ENCODE measurements around the gene EXOC4.
"Not testable (repeated sequence)": the region's sequence is repeated elsewhere in the genome, so short reads cannot be mapped to it uniquely, and the experiment has no call there.

Gene EXOC4

DNA sequence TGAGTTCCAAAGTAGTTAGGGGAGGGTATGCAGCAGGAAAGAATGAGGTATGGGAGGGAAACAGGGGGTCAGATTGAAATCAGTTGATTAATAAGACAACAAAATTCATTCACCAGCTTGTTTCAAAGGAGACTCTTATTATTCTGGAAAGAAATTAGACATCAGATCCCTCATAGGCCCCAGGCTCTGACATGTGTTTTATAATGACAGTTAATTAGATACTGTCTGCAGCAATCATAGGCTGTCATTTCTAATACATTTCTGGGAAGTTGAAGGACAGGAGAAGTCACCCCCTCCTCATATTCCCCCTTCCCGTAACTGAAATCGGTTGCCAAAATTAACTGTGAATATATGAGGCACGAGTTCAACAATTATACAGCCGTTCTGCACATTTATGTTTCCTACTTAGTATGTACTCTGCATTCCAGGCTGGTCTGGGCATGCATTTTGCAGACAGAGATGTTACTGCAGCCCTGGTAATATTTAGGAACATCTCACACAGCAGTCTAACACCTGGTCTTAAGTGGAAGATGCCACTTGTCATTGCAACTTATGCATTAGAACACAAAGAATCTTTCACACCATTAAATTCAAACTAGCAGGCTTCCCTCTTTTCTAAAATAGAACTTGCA, 519.0 kb downstream of the EXOC4 start:
- TF ChIP-seq, protein P1, sequence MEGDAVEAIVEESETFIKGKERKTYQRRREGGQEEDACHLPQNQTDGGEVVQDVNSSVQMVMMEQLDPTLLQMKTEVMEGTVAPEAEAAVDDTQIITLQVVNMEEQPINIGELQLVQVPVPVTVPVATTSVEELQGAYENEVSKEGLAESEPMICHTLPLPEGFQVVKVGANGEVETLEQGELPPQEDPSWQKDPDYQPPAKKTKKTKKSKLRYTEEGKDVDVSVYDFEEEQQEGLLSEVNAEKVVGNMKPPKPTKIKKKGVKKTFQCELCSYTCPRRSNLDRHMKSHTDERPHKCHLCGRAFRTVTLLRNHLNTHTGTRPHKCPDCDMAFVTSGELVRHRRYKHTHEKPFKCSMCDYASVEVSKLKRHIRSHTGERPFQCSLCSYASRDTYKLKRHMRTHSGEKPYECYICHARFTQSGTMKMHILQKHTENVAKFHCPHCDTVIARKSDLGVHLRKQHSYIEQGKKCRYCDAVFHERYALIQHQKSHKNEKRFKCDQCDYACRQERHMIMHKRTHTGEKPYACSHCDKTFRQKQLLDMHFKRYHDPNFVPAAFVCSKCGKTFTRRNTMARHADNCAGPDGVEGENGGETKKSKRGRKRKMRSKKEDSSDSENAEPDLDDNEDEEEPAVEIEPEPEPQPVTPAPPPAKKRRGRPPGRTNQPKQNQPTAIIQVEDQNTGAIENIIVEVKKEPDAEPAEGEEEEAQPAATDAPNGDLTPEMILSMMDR (IDR thresholded peaks at IDR 0.05; ENCODE audit: low read depth, low read length, missing control alignments) = no peak
- no peak for DNase-seq (ENCODE audit: low read depth)
- no peak overlapping the region for H3K4me3 ChIP-seq (ENCODE audit: low read depth, low read length)
- in situ Hi-C loops (cut with HindIII; ENCODE audit: low sequenced_read_pairs) = no loop called here

DNA sequence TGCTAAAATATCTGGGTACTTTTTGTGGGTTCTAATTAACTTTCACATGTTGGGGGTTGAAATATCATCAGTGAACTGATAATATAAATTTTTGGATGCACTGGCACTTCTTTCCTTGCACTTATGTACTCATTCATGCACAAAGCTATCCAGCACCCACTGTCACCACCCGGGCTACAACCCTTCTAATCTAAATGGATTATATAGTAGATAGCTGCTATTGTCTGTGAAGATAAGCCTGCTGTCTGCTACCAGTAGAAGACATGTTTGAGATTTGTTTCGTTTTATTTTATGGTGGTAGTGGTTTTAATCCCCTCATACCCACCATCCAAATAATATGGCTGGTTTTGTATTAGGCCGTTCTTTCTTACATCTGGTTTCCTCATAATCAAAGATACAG, 520.7 kb downstream of the EXOC4 start:
- TF ChIP-seq, protein P1 (IDR thresholded peaks at IDR 0.05; ENCODE audit: low read depth, low read length, missing control alignments) = no peak
- H3K4me3 ChIP-seq (ENCODE audit: low read depth, low read length) = no peak overlapping the region
- in situ Hi-C loops (cut with HindIII; ENCODE audit: low sequenced_read_pairs) = no loop called here
- DNase-seq (ENCODE audit: low read depth) = no peak

DNA sequence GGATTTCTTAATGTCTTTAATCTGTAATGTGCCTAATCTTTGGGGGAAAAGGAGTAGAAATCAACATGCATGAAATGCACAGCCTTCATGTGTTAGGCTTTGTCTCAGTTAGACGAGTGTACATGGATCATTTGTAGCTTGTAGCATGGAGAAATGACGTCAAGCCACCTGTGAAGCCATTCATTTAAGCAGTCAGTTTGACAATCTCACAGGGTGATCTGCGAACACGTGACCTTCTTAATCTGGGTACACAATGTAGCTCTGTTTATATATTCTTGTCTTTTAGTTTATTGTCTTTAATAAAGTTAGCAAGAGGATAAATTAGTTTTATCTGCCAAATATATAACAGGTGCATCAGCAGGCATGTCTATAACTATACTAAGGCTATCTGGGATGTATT, 522.3 kb downstream of the EXOC4 start:
- in situ Hi-C loops (cut with HindIII; ENCODE audit: low sequenced_read_pairs) = no loop called here
- no peak overlapping the region for H3K4me3 ChIP-seq (ENCODE audit: low read depth, low read length)
- TF ChIP-seq, protein P1 (IDR thresholded peaks at IDR 0.05; ENCODE audit: low read depth, low read length, missing control alignments) = no peak
- no peak for DNase-seq (ENCODE audit: low read depth)

DNA sequence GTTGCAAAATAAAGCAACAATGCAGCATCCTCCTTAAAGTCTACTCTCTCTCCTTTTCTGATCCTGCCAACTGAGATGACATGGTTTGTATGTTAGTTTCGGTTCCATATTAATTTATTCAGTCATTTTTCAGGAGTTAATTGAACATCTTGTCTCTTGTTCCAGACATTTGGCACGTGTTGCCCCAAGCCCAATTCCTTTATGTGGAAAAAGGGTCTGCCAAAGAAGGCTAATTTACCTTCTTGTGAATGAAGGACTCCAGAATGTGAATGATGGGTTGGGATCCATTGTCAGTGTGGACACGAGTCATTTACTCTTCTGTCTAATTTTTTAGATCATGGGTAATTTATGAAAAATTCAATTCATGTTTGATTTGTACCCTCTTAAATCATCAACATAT, 523.4 kb downstream of the EXOC4 start:
- in situ Hi-C loops (cut with HindIII; ENCODE audit: low sequenced_read_pairs) = no loop called here
- TF ChIP-seq, protein P1 (IDR thresholded peaks at IDR 0.05; ENCODE audit: low read depth, low read length, missing control alignments) = no peak

DNA sequence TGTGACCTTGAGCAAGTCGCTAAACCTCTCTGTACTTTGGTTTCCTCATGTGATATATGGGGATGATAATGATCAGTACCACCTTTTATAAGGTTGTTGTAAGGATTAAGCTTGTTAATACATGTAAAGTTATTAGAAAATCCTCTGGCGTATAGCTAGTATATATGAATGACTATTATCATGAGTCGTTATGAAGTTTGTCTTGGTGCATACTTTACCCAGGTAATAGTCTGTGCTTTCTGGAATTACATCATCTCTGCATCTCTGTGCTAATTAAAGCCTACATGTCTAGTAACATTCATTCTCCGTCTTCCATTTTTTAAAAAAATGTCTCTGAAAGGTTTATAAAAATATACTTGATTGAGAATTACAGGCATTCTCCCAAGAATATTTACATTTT, 524.8 kb downstream of the EXOC4 start:
- TF ChIP-seq, protein P1 (IDR thresholded peaks at IDR 0.05; ENCODE audit: low read depth, low read length, missing control alignments) = no peak
- DNase-seq (ENCODE audit: low read depth) = no peak
- H3K4me3 ChIP-seq (ENCODE audit: low read depth, low read length) = no peak overlapping the region
- in situ Hi-C loops (cut with HindIII; ENCODE audit: low sequenced_read_pairs) = no loop called here

More for the DNA sequence above, 523.4 kb downstream of the EXOC4 start:
- no peak overlapping the region for H3K4me3 ChIP-seq (ENCODE audit: low read depth, low read length)
- no peak for DNase-seq (ENCODE audit: low read depth)

DNA sequence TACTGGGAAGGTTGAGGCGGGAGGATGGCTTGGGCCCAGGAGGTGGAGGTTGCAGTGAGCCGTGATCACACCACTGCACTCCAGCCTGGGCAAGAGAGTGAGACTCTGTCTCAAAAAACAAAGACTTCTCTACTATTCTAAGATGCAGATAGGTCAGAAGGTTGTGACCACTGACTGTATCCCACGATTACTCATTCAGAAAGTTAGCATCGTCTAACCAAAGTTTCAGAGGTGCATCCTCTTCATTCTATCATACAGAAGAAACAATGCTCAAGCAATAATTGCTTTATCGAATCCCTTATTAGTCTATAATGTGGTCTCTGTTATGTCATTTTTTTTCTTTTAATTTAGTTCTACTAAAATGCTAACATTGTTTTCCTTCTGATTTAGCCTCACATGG, 525.6 kb downstream of the EXOC4 start:
- no peak overlapping the region for H3K4me3 ChIP-seq (ENCODE audit: low read depth, low read length)
- DNase-seq (ENCODE audit: low read depth) = no peak
- TF ChIP-seq, protein P1 (IDR thresholded peaks at IDR 0.05; ENCODE audit: low read depth, low read length, missing control alignments) = no peak
- in situ Hi-C loops (cut with HindIII; ENCODE audit: low sequenced_read_pairs) = no loop called here

DNA sequence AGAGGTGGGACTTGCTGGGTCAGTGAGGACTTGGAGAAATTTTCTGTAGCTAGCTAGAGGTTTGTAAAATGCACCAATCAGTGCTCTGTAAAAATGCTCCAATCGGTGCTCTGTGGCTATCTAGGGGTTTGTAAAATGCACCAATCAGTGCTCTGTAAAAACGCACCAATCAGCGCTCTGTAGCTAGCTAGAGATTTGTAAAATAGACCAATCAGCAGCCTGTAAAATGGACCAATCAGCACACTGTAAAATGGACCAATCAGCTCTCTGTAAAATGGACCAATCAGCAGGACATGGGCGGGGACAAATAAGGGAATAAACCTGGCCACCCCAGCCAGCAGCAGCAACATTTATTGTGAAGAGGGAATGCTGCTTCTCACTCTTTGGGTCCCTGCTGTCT, 526.7 kb downstream of the EXOC4 start:
- H3K4me3 ChIP-seq (ENCODE audit: low read depth, low read length); in situ Hi-C loops (cut with HindIII; ENCODE audit: low sequenced_read_pairs); DNase-seq (ENCODE audit: low read depth): not testable (repeated sequence)

Data from astrocyte of the cerebellum (primary cell).